ENCODE results near the gene EML6. TPM values are rescaled to one million over a fixed set of nuclear protein-coding genes. Genes with fewer than 3 reads are reported as not detected.

Gene EML6
- total RNA-seq, 1 experiment from 2014 or later, result 15.7 TPM

- Histone ChIP-seq H3K27ac (ENCODE audit: low read length) (no peak overlapping the region), H3K79me2 (ENCODE audit: low read length) (peaks cover 23% of the 10 kb centered on the region), H3K27me3 (ENCODE audit: low read length) (no peaks in the 10 kb centered on the region), H3K4me1 (ENCODE audit: insufficient read depth, low read length) (peaks cover 25% of the 10 kb centered on the region), H3K9me2 (replicated peaks; ENCODE audit: low read length) (no peaks in the 10 kb centered on the region), H2AFZ (ENCODE audit: low read length) (no peak overlapping the region), H3K4me2 (ENCODE audit: low read length) (no peak overlapping the region), H3K9me3 (ENCODE audit: low read length) (no peaks in the 10 kb centered on the region), H3K9ac (ENCODE audit: low read length) (no peak overlapping the region), H3K4me3 (ENCODE audit: low read length) (no peak overlapping the region), H3K36me3 (ENCODE audit: low read depth, low read length) (peaks cover 39% of the 10 kb centered on the region), H3F3A (ENCODE audit: low read length, unreplicated experiment) (no peaks in the 10 kb centered on the region), H4K20me1 (ENCODE audit: low read length) (0 out of 2 replicates have a peak, but pooled peaks cover 2% of the 10 kb centered on the region)
- intact Hi-C loops (cut with micrococcal nuclease), result no loop called here
- ChIA-PET POLR2A (ENCODE audit: unreplicated experiment) (no interaction called here), CTCF (no interaction called here)
- no peak for ATAC-seq
- TF ChIP-seq EZH2phosphoT487 (IDR thresholded peaks at IDR 0.05; ENCODE audit: borderline replicate concordance, low read length) (no peak), EZH2 (IDR thresholded peaks at IDR 0.05; ENCODE audit: low read length, unreplicated experiment) (no peak), CTCF (conservative IDR thresholded peaks at IDR 0.05; ENCODE audit: low read depth, low read length) (no peak)
- no TSS peak for BruUV-seq (replicated peaks)
- no peak for DNase-seq
Measured at GRCh38 chr2:54968561-54969218, 245.2 kb downstream of the EML6 start.

- no peak for TF ChIP-seq EZH2phosphoT487 (IDR thresholded peaks at IDR 0.05; ENCODE audit: borderline replicate concordance, low read length)
- Histone ChIP-seq H3K79me2 (ENCODE audit: low read length) (peaks cover 30% of the 10 kb centered on the region), H3K4me3 (ENCODE audit: low read length) (no peak overlapping the region), H3K4me1 (ENCODE audit: insufficient read depth, low read length) (peaks cover 21% of the 10 kb centered on the region), H3K27me3 (ENCODE audit: low read length) (no peaks in the 10 kb centered on the region), H3K9ac (ENCODE audit: low read length) (no peak overlapping the region), H3K36me3 (ENCODE audit: low read depth, low read length) (peaks cover 39% of the 10 kb centered on the region), H3K9me2 (replicated peaks; ENCODE audit: low read length) (no peaks in the 10 kb centered on the region), H2AFZ (ENCODE audit: low read length) (no peak overlapping the region), H3K4me2 (ENCODE audit: low read length) (no peak overlapping the region), H4K20me1 (ENCODE audit: low read length) (0 out of 2 replicates have a peak, but pooled peaks cover 4% of the 10 kb centered on the region), H3K27ac (ENCODE audit: low read length) (no peak overlapping the region), H3K9me3 (ENCODE audit: low read length) (no peaks in the 10 kb centered on the region), H3F3A (ENCODE audit: low read length, unreplicated experiment) (no peaks in the 10 kb centered on the region)
- intact Hi-C loops (cut with micrococcal nuclease), result no loop called here
- ChIA-PET POLR2A (ENCODE audit: unreplicated experiment) (no interaction called here), CTCF (no interaction called here)
- no peak for ATAC-seq
- BruUV-seq (replicated peaks), result no TSS peak
- DNase-seq, result no peak
Measured at GRCh38 chr2:54969295-54969939, 246.0 kb downstream of the EML6 start.

GRCh38 chr2:54969940-54970338 lies 246.5 kb downstream of the EML6 start:
- Histone ChIP-seq H4K20me1 (ENCODE audit: low read length) (peaks cover 8% of the 10 kb centered on the region; the same call in 1 of the 2 replicates), H3F3A (ENCODE audit: low read length, unreplicated experiment) (no peaks in the 10 kb centered on the region), H3K27me3 (ENCODE audit: low read length) (no peaks in the 10 kb centered on the region), H3K9me3 (ENCODE audit: low read length) (no peaks in the 10 kb centered on the region), H3K9ac (ENCODE audit: low read length) (no peak overlapping the region), H3K79me2 (ENCODE audit: low read length) (peaks cover 35% of the 10 kb centered on the region), H3K9me2 (replicated peaks; ENCODE audit: low read length) (no peaks in the 10 kb centered on the region), H2AFZ (ENCODE audit: low read length) (no peak overlapping the region), H3K27ac (ENCODE audit: low read length) (no peak overlapping the region), H3K4me3 (ENCODE audit: low read length) (no peak overlapping the region), H3K4me2 (ENCODE audit: low read length) (no peak overlapping the region), H3K4me1 (ENCODE audit: insufficient read depth, low read length) (peaks cover 19% of the 10 kb centered on the region), H3K36me3 (ENCODE audit: low read depth, low read length) (peaks cover 39% of the 10 kb centered on the region)
- TF ChIP-seq EZH2 (IDR thresholded peaks at IDR 0.05; ENCODE audit: low read length, unreplicated experiment) (no peak), EZH2phosphoT487 (IDR thresholded peaks at IDR 0.05; ENCODE audit: borderline replicate concordance, low read length) (no peak), CTCF (conservative IDR thresholded peaks at IDR 0.05; ENCODE audit: low read depth, low read length) (no peak)
- intact Hi-C loops (cut with micrococcal nuclease), result loop anchor here (5.0 kb wide), 1 partner anchor 42 kb away; no protein-coding TSS in a partner anchor
- BruUV-seq (replicated peaks), result no TSS peak
- POLR2A ChIA-PET (ENCODE audit: unreplicated experiment), result no interaction called here
- ATAC-seq, result no peak
- no peak for DNase-seq
- CTCF ChIA-PET, result interaction anchor here (0.6 kb wide), 1 partner anchor 71 kb away, joined by 10 read pairs; no protein-coding TSS in a partner anchor
